ENCODE results near the gene BASP1.

GRCh38 chr5:17289681-17290539, 72.5 kb downstream of the BASP1 start:
- no peak for TF ChIP-seq NFIC (IDR thresholded peaks at IDR 0.05; ENCODE audit: borderline replicate concordance)
- TF ChIP-seq POLR2AphosphoS5 (IDR thresholded peaks at IDR 0.05; ENCODE audit: low read depth, low read length): no peak
- TF ChIP-seq, protein P1, sequence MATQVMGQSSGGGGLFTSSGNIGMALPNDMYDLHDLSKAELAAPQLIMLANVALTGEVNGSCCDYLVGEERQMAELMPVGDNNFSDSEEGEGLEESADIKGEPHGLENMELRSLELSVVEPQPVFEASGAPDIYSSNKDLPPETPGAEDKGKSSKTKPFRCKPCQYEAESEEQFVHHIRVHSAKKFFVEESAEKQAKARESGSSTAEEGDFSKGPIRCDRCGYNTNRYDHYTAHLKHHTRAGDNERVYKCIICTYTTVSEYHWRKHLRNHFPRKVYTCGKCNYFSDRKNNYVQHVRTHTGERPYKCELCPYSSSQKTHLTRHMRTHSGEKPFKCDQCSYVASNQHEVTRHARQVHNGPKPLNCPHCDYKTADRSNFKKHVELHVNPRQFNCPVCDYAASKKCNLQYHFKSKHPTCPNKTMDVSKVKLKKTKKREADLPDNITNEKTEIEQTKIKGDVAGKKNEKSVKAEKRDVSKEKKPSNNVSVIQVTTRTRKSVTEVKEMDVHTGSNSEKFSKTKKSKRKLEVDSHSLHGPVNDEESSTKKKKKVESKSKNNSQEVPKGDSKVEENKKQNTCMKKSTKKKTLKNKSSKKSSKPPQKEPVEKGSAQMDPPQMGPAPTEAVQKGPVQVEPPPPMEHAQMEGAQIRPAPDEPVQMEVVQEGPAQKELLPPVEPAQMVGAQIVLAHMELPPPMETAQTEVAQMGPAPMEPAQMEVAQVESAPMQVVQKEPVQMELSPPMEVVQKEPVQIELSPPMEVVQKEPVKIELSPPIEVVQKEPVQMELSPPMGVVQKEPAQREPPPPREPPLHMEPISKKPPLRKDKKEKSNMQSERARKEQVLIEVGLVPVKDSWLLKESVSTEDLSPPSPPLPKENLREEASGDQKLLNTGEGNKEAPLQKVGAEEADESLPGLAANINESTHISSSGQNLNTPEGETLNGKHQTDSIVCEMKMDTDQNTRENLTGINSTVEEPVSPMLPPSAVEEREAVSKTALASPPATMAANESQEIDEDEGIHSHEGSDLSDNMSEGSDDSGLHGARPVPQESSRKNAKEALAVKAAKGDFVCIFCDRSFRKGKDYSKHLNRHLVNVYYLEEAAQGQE (IDR thresholded peaks at IDR 0.05; ENCODE audit: low read depth, low read length): no peak
- TF ChIP-seq, protein P2, sequence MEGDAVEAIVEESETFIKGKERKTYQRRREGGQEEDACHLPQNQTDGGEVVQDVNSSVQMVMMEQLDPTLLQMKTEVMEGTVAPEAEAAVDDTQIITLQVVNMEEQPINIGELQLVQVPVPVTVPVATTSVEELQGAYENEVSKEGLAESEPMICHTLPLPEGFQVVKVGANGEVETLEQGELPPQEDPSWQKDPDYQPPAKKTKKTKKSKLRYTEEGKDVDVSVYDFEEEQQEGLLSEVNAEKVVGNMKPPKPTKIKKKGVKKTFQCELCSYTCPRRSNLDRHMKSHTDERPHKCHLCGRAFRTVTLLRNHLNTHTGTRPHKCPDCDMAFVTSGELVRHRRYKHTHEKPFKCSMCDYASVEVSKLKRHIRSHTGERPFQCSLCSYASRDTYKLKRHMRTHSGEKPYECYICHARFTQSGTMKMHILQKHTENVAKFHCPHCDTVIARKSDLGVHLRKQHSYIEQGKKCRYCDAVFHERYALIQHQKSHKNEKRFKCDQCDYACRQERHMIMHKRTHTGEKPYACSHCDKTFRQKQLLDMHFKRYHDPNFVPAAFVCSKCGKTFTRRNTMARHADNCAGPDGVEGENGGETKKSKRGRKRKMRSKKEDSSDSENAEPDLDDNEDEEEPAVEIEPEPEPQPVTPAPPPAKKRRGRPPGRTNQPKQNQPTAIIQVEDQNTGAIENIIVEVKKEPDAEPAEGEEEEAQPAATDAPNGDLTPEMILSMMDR (IDR thresholded peaks at IDR 0.05): no peak
- no peak for TF ChIP-seq USF1 (IDR thresholded peaks at IDR 0.05; ENCODE audit: borderline replicate concordance, low read depth)
